ENCODE results near the gene ARHGAP27. TPM values are rescaled to one million over a fixed set of nuclear protein-coding genes. Genes with fewer than 3 reads are reported as not detected.
A peak's percentile ranks its signal among the peaks of the same experiment; 100 is the strongest.

ARHGAP27 gene
- total RNA-seq, 5 donors from 2014 or later (not counting 1 experiment from before 2014, with no cell fraction given) = 56.4 to 120 (median 113) TPM

GRCh38 chr17:45363498-45363897 is 69.2 kb downstream of the ARHGAP27 start:
- no peak overlapping the region for H3K4me3 ChIP-seq (ENCODE audit: control insufficient read depth in 1 of 2, extremely low read depth in 1 of 2, low read length in 1 of 2)
- no peaks in the 10 kb centered on the region for H3K4me1 ChIP-seq (ENCODE audit: control insufficient read depth in 1 of 2, extremely low read depth in 1 of 2, insufficient read depth in 2 of 2, low read length in 2 of 2)
- no peaks in the 10 kb centered on the region for H3K4me1 Mint-ChIP-seq
- H3K27ac Mint-ChIP-seq = no peak overlapping the region
- H3K27ac ChIP-seq (ENCODE audit: low read length) = no peak overlapping the region
- no peaks in the 10 kb centered on the region for H3K9me3 Mint-ChIP-seq
- CTCF ChIA-PET = no interaction called here
- DNase-seq = no peak
- no peaks in the 10 kb centered on the region for H3K36me3 Mint-ChIP-seq
- no peak overlapping the region for H3K4me3 Mint-ChIP-seq
- ATAC-seq (replicated peaks in 1 of 4) = no peak
- POLR2A ChIA-PET = no interaction called here
- H3K27me3 ChIP-seq (replicated peaks in 1 of 2; ENCODE audit: control insufficient read depth in 2 of 2, extremely low read depth in 1 of 2, insufficient read depth in 2 of 2, low read length in 1 of 2) = peaks cover 0 to 43% of the 10 kb centered on the region in 2 experiments
- H3K36me3 ChIP-seq (ENCODE audit: control insufficient read depth in 2 of 2, extremely low read depth in 1 of 2, insufficient read depth in 1 of 2, low read length in 1 of 2) = no peaks in the 10 kb centered on the region
- H3K27me3 Mint-ChIP-seq = peaks cover 14 to 16% of the 10 kb centered on the region in 2 donors
- H3K9me3 ChIP-seq = no peaks in the 10 kb centered on the region
- 100% methylated on average over 1 of the region's 3 CpGs for WGBS (ENCODE audit: insufficient coverage)

- 61% methylated on average over 3 of the region's 4 CpGs for WGBS (ENCODE audit: insufficient coverage)
- Mint-ChIP-seq H3K4me3 (no peak overlapping the region), H3K9me3 (no peaks in the 10 kb centered on the region), H3K27me3 (peaks cover 12 to 16% of the 10 kb centered on the region in 2 donors), H3K36me3 (no peaks in the 10 kb centered on the region), H3K27ac (peak overlapping the region in 1 of 2 donors; percentile 49), H3K4me1 (no peaks in the 10 kb centered on the region)
- no peaks in the 10 kb centered on the region for H3K9me3 ChIP-seq
- H3K36me3 ChIP-seq (ENCODE audit: control insufficient read depth in 2 of 2, extremely low read depth in 1 of 2, insufficient read depth in 1 of 2, low read length in 1 of 2) = no peaks in the 10 kb centered on the region
- peaks cover 0 to 45% of the 10 kb centered on the region in 2 experiments for H3K27me3 ChIP-seq (replicated peaks in 1 of 2; ENCODE audit: control insufficient read depth in 2 of 2, extremely low read depth in 1 of 2, insufficient read depth in 2 of 2, low read length in 1 of 2)
- no peaks in the 10 kb centered on the region for H3K4me1 ChIP-seq (ENCODE audit: control insufficient read depth in 1 of 2, extremely low read depth in 1 of 2, insufficient read depth in 2 of 2, low read length in 2 of 2)
- CTCF ChIA-PET = interaction anchor here in 1 of 2 donors (0.6 kb wide), 1 partner anchor 13 kb away, joined by 3 read pairs; no protein-coding TSS in a partner anchor
- no peak for ATAC-seq (replicated peaks in 1 of 4)
- no peak overlapping the region for H3K27ac ChIP-seq (ENCODE audit: low read length)
- POLR2A ChIA-PET = no interaction called here
- no peak overlapping the region for H3K4me3 ChIP-seq (ENCODE audit: control insufficient read depth in 1 of 2, extremely low read depth in 1 of 2, low read length in 1 of 2)
- no peak for DNase-seq
These were observed 70.7 kb downstream of the ARHGAP27 start for GRCh38 chr17:45361976-45362375.

- Histone ChIP-seq H3K4me3 (ENCODE audit: control insufficient read depth in 1 of 2, extremely low read depth in 1 of 2, low read length in 1 of 2) (no peak overlapping the region), H3K36me3 (ENCODE audit: control insufficient read depth in 2 of 2, extremely low read depth in 1 of 2, insufficient read depth in 1 of 2, low read length in 1 of 2) (no peaks in the 10 kb centered on the region), H3K27ac (ENCODE audit: low read length) (no peak overlapping the region), H3K9me3 (no peaks in the 10 kb centered on the region), H3K27me3 (replicated peaks in 1 of 2; ENCODE audit: control insufficient read depth in 2 of 2, extremely low read depth in 1 of 2, insufficient read depth in 2 of 2, low read length in 1 of 2) (peaks cover 0 to 40% of the 10 kb centered on the region in 2 experiments), H3K4me1 (ENCODE audit: control insufficient read depth in 1 of 2, extremely low read depth in 1 of 2, insufficient read depth in 2 of 2, low read length in 2 of 2) (no peaks in the 10 kb centered on the region)
- Mint-ChIP-seq H3K4me3 (no peak overlapping the region), H3K36me3 (no peaks in the 10 kb centered on the region), H3K27ac (no peak overlapping the region), H3K4me1 (no peaks in the 10 kb centered on the region), H3K27me3 (peaks cover 10 to 16% of the 10 kb centered on the region in 2 donors), H3K9me3 (no peaks in the 10 kb centered on the region)
- CTCF ChIA-PET = interaction anchor here in 1 of 2 donors (0.6 kb wide), 1 partner anchor 14 kb away, joined by 3 read pairs; no protein-coding TSS in a partner anchor
- DNase-seq (no peak), ATAC-seq (replicated peaks in 1 of 4) (no peak)
- POLR2A ChIA-PET = interaction anchor here in 1 of 2 donors (0.6 kb wide), 1 partner anchor 328 kb away, joined by 4 read pairs; no protein-coding TSS in a partner anchor
- WGBS (ENCODE audit: insufficient coverage) = 90% methylated on average over 2 of the region's 3 CpGs
These were observed 71.2 kb downstream of the ARHGAP27 start for GRCh38 chr17:45361451-45361850.

- Histone ChIP-seq H3K9me3 (no peaks in the 10 kb centered on the region), H3K36me3 (ENCODE audit: control insufficient read depth in 2 of 2, extremely low read depth in 1 of 2, insufficient read depth in 1 of 2, low read length in 1 of 2) (no peaks in the 10 kb centered on the region), H3K4me3 (ENCODE audit: control insufficient read depth in 1 of 2, extremely low read depth in 1 of 2, low read length in 1 of 2) (no peak overlapping the region), H3K27me3 (replicated peaks in 1 of 2; ENCODE audit: control insufficient read depth in 2 of 2, extremely low read depth in 1 of 2, insufficient read depth in 2 of 2, low read length in 1 of 2) (peaks cover 0 to 22% of the 10 kb centered on the region in 2 experiments), H3K4me1 (ENCODE audit: control insufficient read depth in 1 of 2, extremely low read depth in 1 of 2, insufficient read depth in 2 of 2, low read length in 2 of 2) (no peaks in the 10 kb centered on the region), H3K27ac (ENCODE audit: low read length) (no peak overlapping the region)
- 60% methylated on average over 1 of the region's 5 CpGs for WGBS (ENCODE audit: insufficient coverage)
- H3K4me3 Mint-ChIP-seq = no peak overlapping the region
- no peak overlapping the region for H3K27ac Mint-ChIP-seq
- H3K27me3 Mint-ChIP-seq = peaks cover 9 to 12% of the 10 kb centered on the region in 2 donors
- CTCF ChIA-PET = interaction anchor here in 1 of 2 donors (0.6 to 0.7 kb wide), 2 partner anchors 991 to 1055 kb away, joined by 4 to 12 read pairs; no protein-coding TSS in a partner anchor
- H3K36me3 Mint-ChIP-seq = no peaks in the 10 kb centered on the region
- POLR2A ChIA-PET = interaction anchor here in 1 of 2 donors (0.7 kb wide), 1 partner anchor 10 kb away, joined by 6 read pairs; no protein-coding TSS in a partner anchor
- H3K9me3 Mint-ChIP-seq = no peaks in the 10 kb centered on the region
- H3K4me1 Mint-ChIP-seq = peaks cover 0 to 3% (median 2%) of the 10 kb centered on the region in 3 donors
- DNase-seq (no peak), ATAC-seq (replicated peaks in 1 of 4) (no peak)
These were observed 75.2 kb downstream of the ARHGAP27 start for GRCh38 chr17:45357364-45357997.

GRCh38 chr17:45355087-45355486 is 77.6 kb downstream of the ARHGAP27 start:
- 82% methylated on average over 2 of the region's 2 CpGs for WGBS (ENCODE audit: insufficient coverage)

GRCh38 chr17:45353043-45353442 is 79.6 kb downstream of the ARHGAP27 start:
- Mint-ChIP-seq H3K9me3 (peaks cover 6 to 14% (median 7%) of the 10 kb centered on the region in 3 donors), H3K27me3 (no peaks in the 10 kb centered on the region), H3K4me3 (no peak overlapping the region), H3K27ac (no peak overlapping the region), H3K36me3 (no peaks in the 10 kb centered on the region), H3K4me1 (peaks cover 0 to 3% (median 2%) of the 10 kb centered on the region in 3 donors)
- ChIA-PET CTCF (no interaction called here), POLR2A (no interaction called here)
- DNase-seq = peak in 1 of 35 experiments; percentile 23
- Histone ChIP-seq H3K4me1 (ENCODE audit: control insufficient read depth in 1 of 2, extremely low read depth in 1 of 2, insufficient read depth in 2 of 2, low read length in 2 of 2) (no peaks in the 10 kb centered on the region), H3K27ac (ENCODE audit: low read length) (no peak overlapping the region), H3K27me3 (replicated peaks in 1 of 2; ENCODE audit: control insufficient read depth in 2 of 2, extremely low read depth in 1 of 2, insufficient read depth in 2 of 2, low read length in 1 of 2) (no peaks in the 10 kb centered on the region), H3K9me3 (no peaks in the 10 kb centered on the region), H3K36me3 (ENCODE audit: control insufficient read depth in 2 of 2, extremely low read depth in 1 of 2, insufficient read depth in 1 of 2, low read length in 1 of 2) (no peaks in the 10 kb centered on the region), H3K4me3 (ENCODE audit: control insufficient read depth in 1 of 2, extremely low read depth in 1 of 2, low read length in 1 of 2) (no peak overlapping the region)
- WGBS (ENCODE audit: insufficient coverage) = 16% methylated on average over 4 of the region's 4 CpGs
- no peak for ATAC-seq (replicated peaks in 1 of 4)

More at GRCh38 chr17:45355087-45355486, 77.6 kb downstream of the ARHGAP27 start:
- Histone ChIP-seq H3K4me3 (ENCODE audit: control insufficient read depth in 1 of 2, extremely low read depth in 1 of 2, low read length in 1 of 2) (no peak overlapping the region), H3K27ac (ENCODE audit: low read length) (no peak overlapping the region), H3K36me3 (ENCODE audit: control insufficient read depth in 2 of 2, extremely low read depth in 1 of 2, insufficient read depth in 1 of 2, low read length in 1 of 2) (no peaks in the 10 kb centered on the region), H3K27me3 (replicated peaks in 1 of 2; ENCODE audit: control insufficient read depth in 2 of 2, extremely low read depth in 1 of 2, insufficient read depth in 2 of 2, low read length in 1 of 2) (peaks cover 0 to 5% of the 10 kb centered on the region in 2 experiments), H3K9me3 (no peaks in the 10 kb centered on the region), H3K4me1 (ENCODE audit: control insufficient read depth in 1 of 2, extremely low read depth in 1 of 2, insufficient read depth in 2 of 2, low read length in 2 of 2) (no peaks in the 10 kb centered on the region)
- Mint-ChIP-seq H3K4me3 (no peak overlapping the region), H3K27ac (no peak overlapping the region), H3K36me3 (no peaks in the 10 kb centered on the region), H3K4me1 (peaks cover 0 to 3% (median 2%) of the 10 kb centered on the region in 3 donors), H3K27me3 (no peaks in the 10 kb centered on the region), H3K9me3 (peaks cover 6 to 14% (median 7%) of the 10 kb centered on the region in 3 donors)
- DNase-seq (no peak), ATAC-seq (replicated peaks in 1 of 4) (no peak)
- ChIA-PET POLR2A (no interaction called here), CTCF (no interaction called here)
